Uterus (tissue), 4 donors: ENCODE results near the gene RABL2B. TPM values are rescaled to one million over a fixed set of nuclear protein-coding genes. Genes with fewer than 3 reads are reported as not detected.

Experiments used
- DNase-seq, 2 donors: peaks; one replicate each; pipeline ENCODE4 v3.0.0-alpha.2; 2019 to 2020
- H3K27ac ChIP-seq, 2 donors: fragments of 200-600 bp; sonication (generic); 1 replicate in 1 of 2; 2 replicates in 1 of 2; pipeline ENCODE4 v1.5.1; 2016 to 2018
- H3K27me3 ChIP-seq, 2 donors: fragments of 200-600 bp; sonication (generic); one replicate each; pipeline ENCODE4 v1.5.1; 2018 to 2019; ENCODE audit warnings: control low read depth in 1 of 2
- H3K36me3 ChIP-seq, 2 donors: fragments of 200-600 bp; sonication (generic); one replicate each; pipeline ENCODE4 v1.5.1; 2019; ENCODE audit warnings: control low read depth in 1 of 2
- H3K4me1 ChIP-seq, 2 donors: fragments of 200-600 bp; sonication (generic); one replicate each; pipeline ENCODE4 v1.5.1; 2018 to 2019; ENCODE audit warnings: control low read depth in 1 of 2
- H3K4me3 ChIP-seq, 2 donors: fragments of 200-600 bp; sonication (generic); 1 replicate in 1 of 2; 2 replicates in 1 of 2; pipeline ENCODE4 v1.5.1; 2018 to 2019; ENCODE audit warnings: mild to moderate bottlenecking in 1 of 2
- H3K9me3 ChIP-seq, 2 donors: fragments of 200-600 bp; sonication (generic); one replicate each; pipeline ENCODE4 v1.5.1; 2019; ENCODE audit warnings: control low read depth in 1 of 2
- CTCF ChIP-seq, 4 experiments: fragments of 200-600 bp in 2 of 4; fragments of 450-650 bp in 2 of 4; sonication (generic) in 2 of 4; IDR thresholded peaks; one replicate each; pipeline ENCODE4 v1.5.1; 2016 to 2019; ENCODE audit warnings: antibody characterized with exemption in 4 of 4, mild to moderate bottlenecking in 2 of 4, moderate library complexity in 1 of 4
- POLR2A ChIP-seq, 2 donors: fragments of 450-650 bp; IDR thresholded peaks; one replicate each; pipeline ENCODE4 v1.6.1; 2016; ENCODE audit warnings: antibody characterized with exemption in 2 of 2, mild to moderate bottlenecking in 1 of 2, moderate library complexity in 1 of 2
- intact Hi-C: fragments of 100-400 bp; cut with DNase I; formaldehyde crosslinking; loops from one replicate; pipeline ENCODE4 v1.15.1; 2023; ENCODE audit warnings: low total_unique reads
- total RNA-seq, 4 donors: library from RNA; depleted of rRNA in 3 of 4; stranded (reverse); fragments of >200 nt in 3 of 4; gene quantifications; one replicate each; pipeline versions ENCODE4 v1.1.0 to v1.2.4, GENCODE V29; 2014 to 2023
- donor health status: DM: yes; HTN: yes; CAD: no.

The RABL2B gene
- total RNA-seq, 4 donors from 2014 or later: 1.2 to 38.5 (median 11.5) TPM

- intact Hi-C loops: no loop called here
- H3K36me3 ChIP-seq: no peaks in the 10 kb centered on the region
- H3K27me3 ChIP-seq: no peaks in the 10 kb centered on the region
- no peak for TF ChIP-seq POLR2A (IDR thresholded peaks at IDR 0.05)
- no peak for TF ChIP-seq CTCF (IDR thresholded peaks at IDR 0.05)
- no peak overlapping the region for H3K4me3 ChIP-seq
- DNase-seq: no peak
- no peaks in the 10 kb centered on the region for H3K9me3 ChIP-seq
- H3K27ac ChIP-seq: no peak overlapping the region
- no peaks in the 10 kb centered on the region for H3K4me1 ChIP-seq
These were observed 55.5 kb downstream of the RABL2B start for GRCh38 chr22:50727678-50728522.

DNA sequence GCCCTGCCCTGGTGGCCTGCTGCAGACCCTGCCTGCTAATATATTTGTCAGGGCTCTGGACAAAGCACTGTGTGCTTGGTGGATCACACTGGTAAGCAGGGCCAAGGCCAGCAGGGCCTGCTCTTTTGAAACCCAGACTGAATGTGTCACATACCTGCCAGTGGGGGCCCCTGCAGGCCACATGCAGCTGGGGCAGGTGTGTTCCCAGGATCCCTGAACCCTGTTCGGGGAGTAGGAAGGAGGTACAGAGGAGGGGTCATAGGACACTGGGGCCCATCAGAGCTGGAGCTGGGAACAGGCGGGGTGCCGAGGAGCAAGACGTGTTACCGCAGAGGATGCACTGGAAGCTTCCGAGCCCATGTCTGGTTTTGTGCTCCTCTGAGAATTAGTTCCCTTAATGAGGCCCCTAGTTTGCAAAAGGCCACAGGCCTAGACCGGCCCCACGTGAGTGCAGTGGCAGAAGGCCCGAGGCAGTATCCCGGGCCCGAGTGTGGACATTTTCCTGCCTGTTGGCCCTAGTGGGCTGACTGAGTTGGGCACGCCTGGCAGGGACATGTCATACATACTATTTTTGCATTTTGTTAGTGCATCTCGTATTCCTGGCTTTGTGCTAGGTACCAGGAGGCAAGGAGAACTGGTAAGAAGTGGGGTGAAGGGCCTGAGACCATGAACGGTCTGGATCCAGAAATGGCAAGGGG lies 56.6 kb downstream of the RABL2B start:
- Histone ChIP-seq H3K9me3 (no peaks in the 10 kb centered on the region), H3K4me3 (no peak overlapping the region), H3K27me3 (no peaks in the 10 kb centered on the region), H3K27ac (no peak overlapping the region), H3K4me1 (no peaks in the 10 kb centered on the region), H3K36me3 (no peaks in the 10 kb centered on the region)
- intact Hi-C loops: no loop called here
- DNase-seq: no peak
- TF ChIP-seq CTCF (IDR thresholded peaks at IDR 0.05): no peak
- no peak for TF ChIP-seq POLR2A (IDR thresholded peaks at IDR 0.05)

DNA sequence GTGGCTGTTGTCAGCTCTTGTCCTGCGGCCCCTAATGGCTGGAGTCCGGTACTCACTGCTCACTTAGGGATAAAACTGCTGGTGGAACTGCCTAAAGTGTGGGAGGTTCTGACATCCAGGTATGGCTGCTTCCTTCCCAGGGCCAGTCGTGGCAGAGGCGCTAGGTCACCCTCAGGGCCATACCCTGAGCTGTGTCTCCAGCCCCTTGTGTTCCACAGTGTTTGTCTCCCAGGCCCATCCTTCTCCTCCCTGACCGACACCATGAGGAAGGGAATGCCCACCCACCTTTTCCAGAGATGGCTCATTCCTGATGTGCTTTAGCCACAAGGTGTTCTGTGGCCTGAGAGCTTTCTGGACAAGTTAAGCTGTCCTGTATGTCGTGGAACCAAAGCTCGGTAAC lies 57.8 kb downstream of the RABL2B start:
- no peaks in the 10 kb centered on the region for H3K27me3 ChIP-seq
- H3K27ac ChIP-seq: no peak overlapping the region
- H3K36me3 ChIP-seq: no peaks in the 10 kb centered on the region
- no peaks in the 10 kb centered on the region for H3K9me3 ChIP-seq
- TF ChIP-seq CTCF (IDR thresholded peaks at IDR 0.05) (no peak), POLR2A (IDR thresholded peaks at IDR 0.05) (no peak)
- H3K4me3 ChIP-seq: no peak overlapping the region
- no peak for DNase-seq
- intact Hi-C loops: no loop called here
- no peaks in the 10 kb centered on the region for H3K4me1 ChIP-seq

GRCh38 chr22:50724616-50725015 lies 58.8 kb downstream of the RABL2B start:
- H3K36me3 ChIP-seq: no peaks in the 10 kb centered on the region
- intact Hi-C loops: no loop called here
- TF ChIP-seq POLR2A (IDR thresholded peaks at IDR 0.05) (no peak), CTCF (IDR thresholded peaks at IDR 0.05) (no peak)

GRCh38 chr22:50723991-50724390 lies 59.4 kb downstream of the RABL2B start:
- intact Hi-C loops: no loop called here
- TF ChIP-seq POLR2A (IDR thresholded peaks at IDR 0.05): no peak
- no peak for TF ChIP-seq CTCF (IDR thresholded peaks at IDR 0.05)
- Histone ChIP-seq H3K4me1 (no peaks in the 10 kb centered on the region), H3K27ac (no peak overlapping the region), H3K27me3 (no peaks in the 10 kb centered on the region), H3K9me3 (no peaks in the 10 kb centered on the region), H3K4me3 (no peak overlapping the region), H3K36me3 (no peaks in the 10 kb centered on the region)
- no peak for DNase-seq

More at GRCh38 chr22:50724616-50725015, 58.8 kb downstream of the RABL2B start:
- DNase-seq: no peak
- H3K27me3 ChIP-seq: no peaks in the 10 kb centered on the region
- no peak overlapping the region for H3K27ac ChIP-seq
- H3K9me3 ChIP-seq: no peaks in the 10 kb centered on the region
- H3K4me1 ChIP-seq: no peaks in the 10 kb centered on the region
- no peak overlapping the region for H3K4me3 ChIP-seq
